CD14-positive monocyte (primary cell): Measurements from ENCODE around the gene SYMPK. TPM values are rescaled to one million over a fixed set of nuclear protein-coding genes. Genes with fewer than 3 reads are reported as not detected.

ENCODE experiments used
- DNase-seq, 3 donors: peaks; one replicate each; pipeline ENCODE4 v3.0.0-alpha.2; 2011 to 2022
- H2AFZ ChIP-seq: 2 replicates; pipeline ENCODE4 v1.6.0; 2012; ENCODE audit warnings: mild to moderate bottlenecking, low read depth, low read length, inconsistent platforms; ENCODE audit not compliant: insufficient read depth, poor library complexity, severe bottlenecking
- H3K27ac ChIP-seq, 2 donors: 1 replicate in 1 of 2; 2 replicates in 1 of 2; pipeline ENCODE4 v1.5.1; 2012 to 2013; ENCODE audit warnings: low read length in 2 of 2, control low read depth in 1 of 2, inconsistent platforms in 1 of 2, low read depth in 1 of 2, mild to moderate bottlenecking in 1 of 2
- H3K27me3 ChIP-seq, 2 donors: one replicate each; pipeline versions ENCODE4 v1.6.0 to v1.6.1; 2011 to 2013; ENCODE audit warnings: low read length in 2 of 2; ENCODE audit not compliant: control insufficient read depth in 2 of 2, insufficient read depth in 2 of 2
- H3K36me3 ChIP-seq, 2 donors: replicated peaks in 1 of 2; 1 replicate in 1 of 2; 2 replicates in 1 of 2; pipeline versions ENCODE4 v1.5.1 to v1.6.1; 2012 to 2013; ENCODE audit warnings: low read length in 2 of 2, control low read depth in 1 of 2, inconsistent platforms in 1 of 2, mild to moderate bottlenecking in 1 of 2; ENCODE audit not compliant: insufficient read depth in 2 of 2, control insufficient read depth in 1 of 2
- H3K4me1 ChIP-seq, 2 donors: 1 replicate in 1 of 2; 2 replicates in 1 of 2; pipeline versions ENCODE4 v1.5.1 to v1.6.1; 2012 to 2013; ENCODE audit warnings: low read length in 2 of 2, control low read depth in 1 of 2, inconsistent platforms in 1 of 2, mild to moderate bottlenecking in 1 of 2, moderate library complexity in 1 of 2; ENCODE audit not compliant: insufficient read depth in 2 of 2, control insufficient read depth in 1 of 2
- H3K4me2 ChIP-seq: replicated peaks from 2 replicates; pipeline ENCODE3; 2012; ENCODE audit warnings: low read length, moderate library complexity, mild to moderate bottlenecking; ENCODE audit not compliant: poor library complexity, severe bottlenecking; ENCODE audit errors: extremely low read depth
- H3K4me3 ChIP-seq, 3 experiments: fragments of 200-600 bp in 1 of 3; sonication (generic) in 1 of 3; replicated peaks in 1 of 3; 1 replicate in 2 of 3; 2 replicates in 1 of 3; pipeline ENCODE4 v1.5.1; 2011 to 2013; ENCODE audit warnings: low read length in 3 of 3, mild to moderate bottlenecking in 3 of 3, control low read depth in 2 of 3, low read depth in 2 of 3, inconsistent platforms in 1 of 3, moderate library complexity in 1 of 3
- H3K79me2 ChIP-seq: 2 replicates; pipeline ENCODE4 v1.6.0; 2012; ENCODE audit warnings: mild to moderate bottlenecking, control low read depth, inconsistent platforms, low read length, moderate library complexity; ENCODE audit not compliant: insufficient read depth
- H3K9ac ChIP-seq: 2 replicates; pipeline ENCODE4 v1.6.0; 2017; ENCODE audit warnings: low read length, mild to moderate bottlenecking; ENCODE audit not compliant: insufficient read depth, poor library complexity, severe bottlenecking
- H3K9me3 ChIP-seq, 2 donors: replicated peaks in 1 of 2; 1 replicate in 1 of 2; 2 replicates in 1 of 2; pipeline versions ENCODE4 v1.5.1 to v1.6.1; 2012 to 2013; ENCODE audit warnings: low read length in 2 of 2, control low read depth in 1 of 2; ENCODE audit not compliant: control insufficient read depth in 1 of 2, insufficient read depth in 1 of 2
- H4K20me1 ChIP-seq: 2 replicates; pipeline ENCODE4 v1.6.0; 2012; ENCODE audit warnings: mild to moderate bottlenecking, low read length, control low read depth, moderate library complexity; ENCODE audit not compliant: insufficient read depth
- H3K27ac Mint-ChIP-seq, 7 donors: one replicate each; pipeline ENCODE4 v1.8.0; 2020; ENCODE audit warnings: mild to moderate bottlenecking in 7 of 7, mixed read lengths in 7 of 7, moderate library complexity in 6 of 7, inconsistent platforms in 2 of 7
- H3K27me3 Mint-ChIP-seq, 3 donors: one replicate each; pipeline ENCODE4 v1.8.0; 2021 to 2022; ENCODE audit warnings: low read depth in 3 of 3, mild to moderate bottlenecking in 3 of 3, mixed read lengths in 3 of 3, moderate library complexity in 3 of 3, inconsistent platforms in 1 of 3
- H3K36me3 Mint-ChIP-seq, 2 donors: one replicate each; pipeline ENCODE4 v1.8.0; 2020; ENCODE audit warnings: mixed read lengths in 2 of 2, inconsistent platforms in 1 of 2, mild to moderate bottlenecking in 1 of 2
- H3K4me1 Mint-ChIP-seq: one replicate; pipeline ENCODE4 v1.8.0; 2020; ENCODE audit warnings: mild to moderate bottlenecking, mixed read lengths
- H3K4me3 Mint-ChIP-seq, 2 donors: one replicate each; pipeline ENCODE4 v1.8.0; 2020; ENCODE audit warnings: mild to moderate bottlenecking in 2 of 2, mixed read lengths in 2 of 2, moderate library complexity in 1 of 2
- H3K9me3 Mint-ChIP-seq, 7 donors: one replicate each; pipeline ENCODE4 v1.8.0; 2020 to 2022; ENCODE audit warnings: mixed read lengths in 7 of 7, mild to moderate bottlenecking in 6 of 7, moderate library complexity in 6 of 7, inconsistent platforms in 2 of 7
- CTCF ChIP-seq: fragments of 200-600 bp; IDR thresholded peaks from one replicate; pipeline ENCODE4 v1.8.0; 2022; ENCODE audit warnings: antibody characterized with exemption, mild to moderate bottlenecking
- WGBS: methylation state at CpG from one replicate; pipeline ENCODE4 v1.1.5; 2013; ENCODE audit warnings: missing lambda C conversion rate; ENCODE audit not compliant: insufficient coverage; 5-methylcytosine and 5-hydroxymethylcytosine counted together
- intact Hi-C, 2 donors: fragments of 100-400 bp; cut with micrococcal nuclease; formaldehyde crosslinking; loops; one replicate each; pipeline versions ENCODE4 v1.15.0 to v1.15.1; 2023
- polyA plus RNA-seq, 3 donors: library from polyadenylated mRNA; depleted of rRNA in 1 of 3; unstranded in 2 of 3; stranded (reverse) in 1 of 3; fragments of 300-500 nt in 2 of 3; fragments of >200 nt in 1 of 3; fragmentation: Illumina TruSeq in 2 of 3; gene quantifications; 1 replicate in 2 of 3; 2 replicates in 1 of 3; pipeline ENCODE4 v1.2.3, GENCODE V29; 2012 to 2021

The SYMPK gene
- polyA plus RNA-seq, 3 donors = 5.6 to 96.1 (median 15.7) TPM

- Histone ChIP-seq H3K4me3 (peak within 1 kb of the TSS in 1 of 3 experiments; percentile 23), H2AFZ (no peak within 1 kb of the TSS), H3K79me2 (no peaks in the 10 kb centered on the region), H3K27ac (no peak within 1 kb of the TSS), H3K27me3 (peaks cover 11 to 48% of the 10 kb centered on the region in 2 donors), H3K36me3 (peaks cover 8 to 12% of the 10 kb centered on the region in 2 donors), H3K4me2 (peak within 1 kb of the TSS; percentile 46), H3K9me3 (peaks cover 0 to 6% of the 10 kb centered on the region in 2 donors), H4K20me1 (peaks cover 55% of the 10 kb centered on the region), H3K4me1 (peaks cover 15% of the 10 kb centered on the region in 2 donors), H3K9ac (no peak within 1 kb of the TSS)
- Mint-ChIP-seq H3K36me3 (peaks cover 11 to 13% of the 10 kb centered on the region in 2 donors), H3K9me3 (peaks cover 0 to 13% (median 0%) of the 10 kb centered on the region in 7 donors), H3K27ac (no peak within 1 kb of the TSS), H3K4me1 (peaks cover 10% of the 10 kb centered on the region), H3K4me3 (peak within 1 kb of the TSS; percentile 39 to 73), H3K27me3 (peaks cover 53 to 69% (median 60%) of the 10 kb centered on the region in 3 donors)
- TF ChIP-seq CTCF = no peak
- intact Hi-C loops = loop anchor here (5.0 kb wide), 1 partner anchor 67 kb away; no protein-coding TSS in a partner anchor
- WGBS = 18% methylated on average over 40 of the region's 40 CpGs
- DNase-seq = peak in 1 of 3 donors; percentile 4
These were observed 48.0 kb downstream of the SYMPK start, which contains the start of gene RSPH6A for GRCh38 chr19:45814851-45815480. Gene RSPH6A (minus strand): TSS chr19:45815308. CDS start chr19:45815176, 132 bp downstream.

GRCh38 chr19:45814166-45814780 lies 48.7 kb downstream of the SYMPK start:
- H3K27me3 ChIP-seq = peaks cover 11 to 48% of the 10 kb centered on the region in 2 donors
- H2AFZ ChIP-seq = no peak overlapping the region
- H4K20me1 ChIP-seq = peaks cover 54% of the 10 kb centered on the region
- no peak for TF ChIP-seq CTCF
- H3K9me3 ChIP-seq = peaks cover 0 to 6% of the 10 kb centered on the region in 2 donors
- Mint-ChIP-seq H3K36me3 (peaks cover 4 to 6% of the 10 kb centered on the region in 2 donors), H3K4me3 (peak overlapping the region in 1 of 2 donors; percentile 66), H3K4me1 (peaks cover 17% of the 10 kb centered on the region), H3K27ac (no peak overlapping the region), H3K27me3 (peaks cover 56 to 73% (median 63%) of the 10 kb centered on the region in 3 donors), H3K9me3 (peaks cover 0 to 13% (median 0%) of the 10 kb centered on the region in 7 donors)
- DNase-seq = no peak
- peaks cover 2 to 5% of the 10 kb centered on the region in 2 donors for H3K36me3 ChIP-seq
- intact Hi-C loops = no loop called here
- H3K79me2 ChIP-seq = no peaks in the 10 kb centered on the region
- H3K27ac ChIP-seq = no peak overlapping the region
- no peak overlapping the region for H3K4me3 ChIP-seq
- WGBS = 96% methylated on average over 9 of the region's 12 CpGs
- H3K9ac ChIP-seq = no peak overlapping the region
- peaks cover 22% of the 10 kb centered on the region in 2 donors for H3K4me1 ChIP-seq
- no peak overlapping the region for H3K4me2 ChIP-seq
